Aorta (tissue), 5 donors: Measurements from ENCODE around the gene TLR3. TPM values are rescaled to one million over a fixed set of nuclear protein-coding genes. Genes with fewer than 3 reads are reported as not detected.
"Not testable (repeated sequence)": the region's sequence is repeated elsewhere in the genome, so short reads cannot be mapped to it uniquely, and the experiment has no call there.

Experiments used
- ATAC-seq: fragments of 200-7000 bp; cut with Tn5 transposase; one replicate; pipeline ENCODE4 v1.9.1; 2022; ENCODE audit warnings: moderate library complexity; ENCODE audit not compliant: low FRiP score
- DNase-seq, 2 donors: peaks; one replicate each; pipeline ENCODE4 v3.0.0-alpha.2; 2020
- H3K27ac ChIP-seq, 2 donors: one replicate each; pipeline ENCODE4 v1.5.1; 2013; ENCODE audit warnings: low read length in 2 of 2, mild to moderate bottlenecking in 2 of 2, moderate library complexity in 2 of 2, control low read depth in 1 of 2, inconsistent platforms in 1 of 2, low read depth in 1 of 2
- H3K27me3 ChIP-seq, 2 donors: one replicate each; pipeline ENCODE4 v1.6.1; 2013; ENCODE audit warnings: control low read depth in 1 of 2, low read length in 1 of 2, mild to moderate bottlenecking in 1 of 2, moderate library complexity in 1 of 2; ENCODE audit not compliant: insufficient read depth in 2 of 2, control insufficient read depth in 1 of 2
- H3K36me3 ChIP-seq, 2 donors: one replicate each; pipeline ENCODE4 v1.6.1; 2013; ENCODE audit warnings: control low read depth in 1 of 2, low read length in 1 of 2, mild to moderate bottlenecking in 1 of 2; ENCODE audit not compliant: insufficient read depth in 2 of 2, control insufficient read depth in 1 of 2
- H3K4me1 ChIP-seq, 2 donors: one replicate each; pipeline ENCODE4 v1.6.1; 2013; ENCODE audit warnings: low read length in 2 of 2, control low read depth in 1 of 2, mild to moderate bottlenecking in 1 of 2, moderate library complexity in 1 of 2; ENCODE audit not compliant: insufficient read depth in 2 of 2, control insufficient read depth in 1 of 2
- H3K4me3 ChIP-seq, 2 donors: one replicate each; pipeline ENCODE4 v1.5.1; 2013; ENCODE audit warnings: low read length in 2 of 2, control low read depth in 1 of 2, mild to moderate bottlenecking in 1 of 2
- H3K9me3 ChIP-seq: one replicate; pipeline ENCODE4 v1.6.1; 2013; ENCODE audit warnings: mild to moderate bottlenecking, low read length; ENCODE audit not compliant: control insufficient read depth
- WGBS, 2 donors: extraction: QIAGEN DNeasy Blood & Tissue Kit; methylation state at CpG; one replicate each; pipeline ENCODE4 v1.1.7; 2013; 5-methylcytosine and 5-hydroxymethylcytosine counted together
- intact Hi-C, 2 donors: fragments of 100-400 bp; cut with DNase I; formaldehyde crosslinking; loops; one replicate each; pipeline versions ENCODE4 v1.14.2 to v1.15.0; 2022
- polyA plus RNA-seq, 2 donors: library from polyadenylated mRNA; stranded (reverse); fragments of 200-250 nt; gene quantifications; one replicate each; pipeline ENCODE4 v1.2.3, GENCODE V29; 2013
- total RNA-seq, 2 donors: library from RNA; stranded (reverse); fragmentation: NEBNext Ultra II Directional; extraction: Animal tissue kit (Norgen Biotek cat#: 25700); gene quantifications; one replicate each; pipeline ENCODE4 v1.2.1, GENCODE V29; 2021
- donor health status: healthy with polysubstance abuse.
- donor health status: Bipolar disorder and iron deficiency.
- donor health status: DM: no; HTN: no; CAD: no.
- donor health status: DM: no; HTN: no; CAD: no.
- donor health status: DM: yes; HTN: yes; CAD: no.

The TLR3 gene
- total and polyA plus RNA-seq, 4 donors: 2.0 to 14.9 (median 4.2) TPM

- 41 to 44% methylated on average over 7 of the region's 7 CpGs for WGBS, 2 donors
- peaks cover under 1 to 5% of the 10 kb centered on the region in 2 donors for H3K4me1 ChIP-seq
- no peak for DNase-seq
Measured at GRCh38 chr4:186025408-186025690, 43.6 kb upstream of the TLR3 start.

GRCh38 chr4:186027405-186027804 lies 41.6 kb upstream of the TLR3 start:
- Histone ChIP-seq H3K9me3 (no peaks in the 10 kb centered on the region), H3K4me1 (peaks cover 5 to 6% of the 10 kb centered on the region in 2 donors), H3K4me3 (no peak overlapping the region), H3K36me3 (no peaks in the 10 kb centered on the region), H3K27me3 (no peaks in the 10 kb centered on the region), H3K27ac (peak overlapping the region; percentile 16 to 64)
- ATAC-seq (no peak), DNase-seq (no peak)
- WGBS, 2 donors: 95 to 97% methylated on average over 5 of the region's 5 CpGs
- intact Hi-C loops: loop anchor here (5.0 to 10.0 kb wide), 5 partner anchors 160 to 370 kb away; no protein-coding TSS in a partner anchor

More at GRCh38 chr4:186025408-186025690, 43.6 kb upstream of the TLR3 start:
- no peaks in the 10 kb centered on the region for H3K36me3 ChIP-seq
- ATAC-seq: no peak
- H3K27me3 ChIP-seq: no peaks in the 10 kb centered on the region
- no peaks in the 10 kb centered on the region for H3K9me3 ChIP-seq
- H3K4me3 ChIP-seq: no peak overlapping the region
- H3K27ac ChIP-seq: no peak overlapping the region
- intact Hi-C loops: loop anchor here (5.0 to 10.0 kb wide), 5 partner anchors 158 to 368 kb away; no protein-coding TSS in a partner anchor

GRCh38 chr4:186029571-186030398 lies 39.2 kb upstream of the TLR3 start:
- Histone ChIP-seq H3K9me3 (no peaks in the 10 kb centered on the region), H3K27ac (peak overlapping the region; percentile 70 to 80), H3K4me3 (no peak overlapping the region), H3K36me3 (no peaks in the 10 kb centered on the region), H3K4me1 (peaks cover 5 to 6% of the 10 kb centered on the region in 2 donors), H3K27me3 (no peaks in the 10 kb centered on the region)
- 0 to 5% methylated on average over 11 of the region's 11 CpGs for WGBS, 2 donors
- peak; percentile 94 for ATAC-seq
- peak; percentile 92 to 94 for DNase-seq
- intact Hi-C loops: loop anchor here (5.0 to 10.0 kb wide), 6 partner anchors 162 to 555 kb away; partner anchors contain the start of gene CCDC110 (in 1 of the 2)

DNA sequence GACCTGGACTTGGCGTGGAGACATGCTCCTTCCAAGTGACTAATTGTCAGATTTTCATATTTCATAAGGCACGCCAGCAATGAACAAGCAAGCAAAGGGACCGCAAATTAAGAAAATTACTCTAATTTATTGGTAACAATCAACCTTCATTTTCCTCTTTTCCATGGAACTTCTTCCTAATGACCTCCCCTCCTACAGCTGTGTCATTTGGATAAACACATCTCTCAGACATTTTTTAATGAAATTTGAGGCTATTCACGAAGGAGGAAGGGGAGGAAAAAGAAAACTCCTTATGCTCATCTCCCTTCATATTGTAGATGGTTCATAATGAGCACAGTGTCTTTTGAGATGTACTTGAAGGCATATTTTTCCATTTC lies 38.6 kb upstream of the TLR3 start:
- intact Hi-C loops: loop anchor here in 1 of 2 donors (10.0 kb wide), 1 partner anchor 556 kb away; the partner anchor contains the start of gene CCDC110
- H3K4me1 ChIP-seq: peaks cover 5 to 6% of the 10 kb centered on the region in 2 donors
- 9 to 12% methylated on average over 4 of the region's 4 CpGs for WGBS, 2 donors
- ATAC-seq (no peak), DNase-seq (no peak)
- H3K27me3 ChIP-seq: no peaks in the 10 kb centered on the region
- H3K36me3 ChIP-seq: no peaks in the 10 kb centered on the region
- H3K9me3 ChIP-seq: no peaks in the 10 kb centered on the region
- H3K27ac ChIP-seq: peak overlapping the region; percentile 77 to 80
- no peak overlapping the region for H3K4me3 ChIP-seq

GRCh38 chr4:186030795-186031194 lies 38.2 kb upstream of the TLR3 start:
- H3K4me1 ChIP-seq: peaks cover 5 to 6% of the 10 kb centered on the region in 2 donors
- H3K4me3 ChIP-seq: no peak overlapping the region
- ATAC-seq (no peak), DNase-seq (no peak)
- H3K36me3 ChIP-seq: no peaks in the 10 kb centered on the region
- peak overlapping the region; percentile 22 to 77 for H3K27ac ChIP-seq
- no peaks in the 10 kb centered on the region for H3K27me3 ChIP-seq
- no peaks in the 10 kb centered on the region for H3K9me3 ChIP-seq
- WGBS, 2 donors: 93 to 94% methylated on average over 3 of the region's 3 CpGs
- intact Hi-C loops: loop anchor here in 1 of 2 donors (10.0 kb wide), 1 partner anchor 556 kb away; the partner anchor contains the start of gene CCDC110

- Histone ChIP-seq H3K9me3 (no peaks in the 10 kb centered on the region), H3K4me1 (peaks cover 2 to 6% of the 10 kb centered on the region in 2 donors), H3K27me3 (no peaks in the 10 kb centered on the region), H3K4me3 (no peak overlapping the region), H3K27ac (no peak overlapping the region), H3K36me3 (no peaks in the 10 kb centered on the region)
- 43 to 60% methylated on average over 1 of the region's 1 CpG for WGBS, 2 donors
- no peak for DNase-seq
- intact Hi-C loops: loop anchor here in 1 of 2 donors (10.0 kb wide), 1 partner anchor 557 kb away; the partner anchor contains the start of gene CCDC110
- no peak for ATAC-seq
Measured at GRCh38 chr4:186032259-186032658, 36.7 kb upstream of the TLR3 start.

DNA sequence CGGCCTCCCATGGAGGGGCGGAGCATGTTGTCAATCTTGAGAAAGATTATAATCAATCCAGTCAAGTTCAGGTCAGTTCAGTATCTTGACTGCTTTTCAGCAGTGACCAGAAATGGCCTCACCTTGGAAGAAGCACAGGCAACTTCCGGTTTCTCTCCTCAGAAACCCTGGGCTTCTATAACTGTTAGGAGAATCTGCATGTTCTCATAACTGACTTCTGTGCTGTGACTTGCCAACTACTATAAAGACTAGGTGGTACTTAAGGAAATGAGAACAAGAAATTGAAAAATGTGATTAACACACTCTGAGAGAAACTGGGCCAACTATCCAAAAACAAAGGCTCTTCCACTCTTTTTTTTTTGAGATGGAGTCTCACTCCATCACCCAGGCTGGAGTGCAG lies 35.9 kb upstream of the TLR3 start:
- no peaks in the 10 kb centered on the region for H3K36me3 ChIP-seq
- DNase-seq (no peak), ATAC-seq (no peak)
- no peak overlapping the region for H3K4me3 ChIP-seq
- no peaks in the 10 kb centered on the region for H3K9me3 ChIP-seq
- WGBS, 2 donors: 92% methylated on average over 3 of the region's 3 CpGs
- no peaks in the 10 kb centered on the region for H3K27me3 ChIP-seq
- intact Hi-C loops: loop anchor here in 1 of 2 donors (10.0 kb wide), 1 partner anchor 558 kb away; the partner anchor contains the start of gene CCDC110
- H3K4me1 ChIP-seq: peaks cover 2 to 6% of the 10 kb centered on the region in 2 donors
- H3K27ac ChIP-seq: no peak overlapping the region

- not testable (repeated sequence) for H3K27me3 ChIP-seq, H3K9me3 ChIP-seq, DNase-seq, ATAC-seq, H3K4me1 ChIP-seq, H3K4me3 ChIP-seq, H3K27ac ChIP-seq, H3K36me3 ChIP-seq
- 93% methylated on average over 7 of the region's 7 CpGs for WGBS, 2 donors
- intact Hi-C loops: loop anchor here (5.0 to 10.0 kb wide), 2 partner anchors 392 to 560 kb away; partner anchors contain the start of gene CCDC110 (in 1 of the 2)
Measured at GRCh38 chr4:186034613-186035012, 34.3 kb upstream of the TLR3 start.
